Muscle of arm (tissue), 12 donors: Measurements from ENCODE around the gene ATP11C. TPM values are rescaled to one million over a fixed set of nuclear protein-coding genes. Genes with fewer than 3 reads are reported as not detected.
"Not testable (repeated sequence)": the region's sequence is repeated elsewhere in the genome, so short reads cannot be mapped to it uniquely, and the experiment has no call there.

Experiments used
- DNase-seq: peaks from one replicate; pipeline ENCODE4 v3.0.0-alpha.2; 2013
- polyA plus RNA-seq, 12 donors: library from polyadenylated mRNA; unstranded; fragments of 120-200 nt; gene quantifications; one replicate each; pipeline ENCODE4 v1.2.1, GENCODE V29; 2013; ENCODE audit not compliant: insufficient read length in 12 of 12

ATP11C gene
- polyA plus RNA-seq, 12 donors: 9.8 to 19.8 (median 15.5) TPM; not detected in 1

DNA sequence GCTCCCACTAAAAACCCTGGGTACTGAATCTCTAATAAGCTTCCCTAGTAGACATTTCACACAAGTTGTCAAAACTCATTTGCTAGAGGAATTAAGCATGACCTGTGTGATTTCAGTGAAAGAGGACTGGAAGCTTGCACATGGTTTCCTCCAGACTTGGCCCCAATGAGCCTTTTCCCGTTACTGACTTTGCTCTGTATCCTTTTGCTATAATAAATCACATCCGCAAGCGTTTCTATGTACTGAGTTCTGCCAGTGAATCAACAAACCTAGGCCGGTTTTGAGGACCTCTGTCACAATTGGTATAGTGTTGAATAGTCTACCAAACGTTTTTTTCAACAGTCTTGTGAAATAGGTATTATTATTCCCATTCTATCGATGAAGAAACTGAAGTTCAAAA lies 8.2 kb downstream of the ATP11C start:
- DNase-seq: no peak

DNA sequence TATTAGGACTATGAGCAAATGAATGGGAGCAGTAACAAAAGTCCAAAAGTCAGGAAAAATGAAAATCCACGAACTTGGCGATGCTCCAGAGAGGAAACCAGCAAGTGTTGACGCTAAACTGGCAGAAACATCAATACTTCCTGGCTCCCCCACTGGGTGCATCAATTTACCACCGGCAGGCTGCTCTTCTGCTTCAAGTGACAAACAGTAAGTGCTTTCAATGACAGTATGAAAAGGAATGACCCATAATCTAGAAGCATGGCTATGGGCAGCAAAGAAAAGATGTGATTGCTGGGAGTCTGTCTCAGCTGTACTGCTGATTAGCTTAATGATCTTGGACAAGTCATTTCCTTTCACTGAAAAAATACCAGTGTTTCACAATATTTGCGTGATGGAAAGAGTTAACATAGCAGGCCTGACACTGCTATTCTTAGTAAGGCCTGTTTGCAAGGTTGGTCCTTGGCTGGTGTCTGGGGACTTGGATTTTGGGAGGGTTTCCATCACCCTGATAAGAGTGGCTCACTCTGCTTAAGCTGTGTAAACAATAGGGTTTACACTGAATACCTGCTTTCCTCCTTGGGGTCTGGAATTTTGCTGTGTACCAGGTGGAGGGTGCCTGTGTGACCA lies 8.7 kb downstream of the ATP11C start:
- no peak for DNase-seq

DNA sequence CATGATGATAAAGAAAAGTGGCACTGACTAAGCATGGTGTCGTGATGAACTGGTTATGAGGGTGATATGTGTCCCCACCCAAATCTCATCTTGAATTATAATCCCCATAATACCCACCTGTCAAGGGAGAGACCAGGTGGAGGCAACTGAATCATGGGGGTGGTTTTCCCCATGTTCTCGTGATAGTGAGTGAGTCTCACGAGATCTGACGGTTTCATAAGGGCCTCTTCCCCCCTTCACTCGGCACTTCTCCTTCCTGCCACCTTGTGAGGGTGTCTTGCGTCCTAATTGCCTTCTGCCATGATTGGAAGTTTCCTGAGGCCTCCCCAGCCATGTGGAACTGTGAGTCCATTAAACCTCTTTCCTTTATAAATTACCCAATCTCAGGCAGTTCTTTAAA lies 11.7 kb downstream of the ATP11C start:
- DNase-seq: not testable (repeated sequence)

DNA sequence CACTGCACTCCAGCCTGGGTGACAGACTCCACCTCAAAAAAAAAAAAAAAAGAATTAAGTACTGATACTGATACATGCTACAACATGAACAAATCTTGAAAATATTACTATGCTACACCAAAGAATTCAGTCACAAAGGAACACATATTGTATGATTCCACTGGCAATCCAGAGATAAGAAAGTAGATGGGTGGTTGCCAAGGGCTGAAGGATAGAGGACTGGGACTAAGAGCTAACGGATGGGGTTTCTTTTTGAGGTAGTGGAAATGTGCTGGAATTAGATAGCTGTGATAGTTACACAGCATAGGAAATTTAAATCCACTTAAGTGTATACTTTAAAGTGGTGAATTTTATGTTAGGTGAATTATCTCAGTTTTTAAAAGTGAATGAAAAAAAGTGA lies 12.5 kb downstream of the ATP11C start:
- DNase-seq: no peak

DNA sequence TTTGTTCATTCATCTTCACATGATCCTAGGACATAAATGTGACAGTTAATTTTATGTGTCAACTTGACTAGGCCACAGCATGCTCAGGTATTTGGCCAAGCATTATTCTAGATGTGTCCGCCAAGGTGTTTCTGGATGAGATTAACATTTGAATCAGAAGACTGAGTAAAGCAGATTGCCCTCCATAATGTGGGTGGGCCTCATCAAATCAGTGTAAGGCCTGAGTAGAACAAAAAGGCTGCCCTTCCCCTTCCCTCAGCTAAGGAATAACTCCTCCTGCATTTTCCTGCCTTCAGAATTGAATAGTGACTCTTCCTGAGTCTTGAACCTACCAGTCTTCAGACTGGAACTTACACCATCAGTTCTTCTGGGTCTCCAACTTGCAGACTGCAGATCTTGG lies 18.4 kb downstream of the ATP11C start:
- DNase-seq: no peak

DNA sequence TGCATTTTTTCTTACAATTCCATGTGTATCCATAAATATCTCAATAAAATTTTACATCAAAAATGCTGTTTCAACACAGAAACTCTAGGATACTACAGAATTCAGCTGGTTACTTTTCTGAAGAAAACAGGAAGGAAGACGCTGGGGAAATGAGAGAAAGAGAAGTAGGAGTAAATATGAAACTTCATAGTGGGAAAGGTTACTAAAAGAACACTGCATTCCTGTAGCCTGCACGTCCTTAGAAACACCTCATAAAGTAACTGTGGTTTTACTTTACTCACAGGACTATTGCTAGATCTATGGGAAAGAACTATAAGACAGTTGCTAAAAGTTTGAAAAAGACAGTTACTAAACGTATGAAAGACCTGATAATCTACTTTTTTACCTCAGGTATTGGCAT lies 23.1 kb downstream of the ATP11C start:
- DNase-seq: no peak

DNA sequence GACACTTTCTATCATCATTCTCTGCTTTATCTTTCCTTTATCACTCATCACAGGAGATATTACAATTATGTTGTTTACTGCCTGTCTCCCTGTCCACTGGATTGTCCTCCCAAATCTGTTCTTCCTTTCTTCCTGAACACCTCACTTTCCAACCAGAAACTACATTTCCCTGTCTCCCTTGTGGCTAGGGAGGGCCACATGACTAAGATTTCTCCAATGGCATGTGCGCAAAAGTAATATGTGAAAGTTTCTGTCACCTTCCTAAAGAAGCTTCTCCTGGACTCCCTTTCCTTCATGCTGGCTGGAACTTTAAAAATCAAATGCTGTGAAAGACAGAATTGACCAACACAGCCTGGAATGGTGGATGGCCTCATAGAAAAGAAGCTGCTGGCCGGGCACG lies 25.8 kb downstream of the ATP11C start:
- no peak for DNase-seq

DNA sequence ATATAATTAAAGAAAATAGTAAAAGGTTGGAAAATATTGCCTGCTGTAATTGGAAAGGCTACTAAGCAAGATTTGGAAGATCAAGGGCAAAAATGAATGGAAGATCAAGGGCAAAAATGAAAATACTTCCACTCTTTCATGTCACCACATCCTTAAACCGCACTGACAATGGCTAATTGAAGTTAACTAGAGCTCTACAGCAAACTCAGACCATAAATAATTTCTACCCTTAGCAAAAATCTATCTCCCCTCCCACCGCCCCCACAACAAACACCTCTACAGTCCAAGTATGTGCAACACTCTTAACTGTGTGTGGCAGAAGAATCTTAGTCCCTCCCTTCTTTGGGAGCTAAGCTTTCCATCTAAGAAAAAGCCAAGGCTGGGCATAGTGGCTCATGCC lies 27.1 kb downstream of the ATP11C start:
- no peak for DNase-seq

DNA sequence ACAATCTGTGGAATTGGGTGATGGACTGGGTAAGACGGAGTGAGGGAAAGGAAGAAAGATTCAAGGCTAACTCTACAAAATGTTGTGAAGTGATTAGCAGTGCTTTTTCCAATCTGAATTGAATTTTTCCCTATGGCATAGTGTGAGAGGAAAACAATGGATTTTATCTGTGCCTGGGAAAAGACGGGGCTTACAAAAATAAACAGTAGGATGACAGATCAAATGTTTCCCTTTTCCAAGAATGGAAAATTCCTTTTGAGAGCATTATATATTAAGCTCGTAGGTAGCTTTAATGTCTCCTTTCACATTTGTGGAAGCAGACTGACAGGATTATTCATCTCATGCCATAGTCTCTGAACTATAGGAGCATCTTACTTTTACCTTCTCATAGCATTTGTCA lies 27.8 kb downstream of the ATP11C start:
- DNase-seq: no peak

DNA sequence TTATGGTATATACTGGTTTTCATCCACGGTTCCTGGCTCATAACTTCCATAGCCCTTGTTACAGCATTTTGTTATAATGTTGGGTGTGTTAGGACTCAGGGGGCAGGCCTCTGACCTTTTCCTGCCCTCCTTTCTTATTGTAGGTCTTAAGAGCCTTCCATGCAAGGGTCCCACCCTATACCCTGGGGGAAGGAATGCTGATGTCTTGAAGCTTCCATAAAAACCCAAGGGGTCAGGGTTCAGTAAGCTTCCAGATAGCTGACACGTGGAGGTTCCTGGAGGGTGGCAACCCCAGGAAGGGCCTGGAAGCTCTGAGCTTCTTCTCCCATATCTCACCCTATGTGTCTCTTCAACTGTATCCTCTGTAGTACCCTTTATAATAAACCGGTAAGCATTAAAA lies 29.6 kb downstream of the ATP11C start:
- DNase-seq: no peak

DNA sequence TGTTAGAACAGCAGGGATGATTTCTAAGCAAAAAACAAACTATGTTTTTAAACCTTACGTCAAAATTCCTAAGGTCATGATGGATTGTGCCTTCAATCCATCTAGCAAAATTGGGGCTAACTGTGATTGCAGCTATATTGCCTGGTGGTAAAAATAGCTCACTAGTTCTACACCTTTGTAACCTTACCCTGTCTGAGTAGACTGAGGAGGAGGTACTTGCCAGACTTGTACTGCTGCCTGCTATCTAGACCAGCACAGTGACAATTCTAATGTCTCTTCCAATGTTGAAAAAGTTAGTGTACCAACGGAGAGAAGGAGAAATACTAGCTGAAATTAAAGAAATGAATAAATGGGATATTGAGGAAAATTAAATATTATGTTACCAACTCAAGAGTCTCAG lies 30.3 kb downstream of the ATP11C start:
- DNase-seq: no peak

DNA sequence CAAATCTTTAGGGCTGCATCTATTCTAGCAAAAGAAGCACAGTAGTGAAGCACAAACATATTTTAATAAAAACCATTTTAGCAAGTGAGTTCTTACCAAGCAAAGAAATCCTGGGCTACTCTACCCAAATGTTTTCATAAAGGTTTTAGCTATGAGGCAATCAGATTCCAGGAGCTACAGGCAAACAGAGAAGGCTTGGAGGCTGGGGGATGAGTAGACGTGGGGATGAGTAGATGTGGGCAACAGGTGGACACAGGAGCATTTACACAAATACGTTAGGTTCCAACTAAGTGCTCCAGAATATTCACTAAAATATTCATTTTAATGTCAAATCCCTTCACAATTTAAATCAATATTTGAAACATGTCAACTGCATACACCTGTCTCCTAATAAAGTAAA lies 34.5 kb downstream of the ATP11C start:
- no peak for DNase-seq

DNA sequence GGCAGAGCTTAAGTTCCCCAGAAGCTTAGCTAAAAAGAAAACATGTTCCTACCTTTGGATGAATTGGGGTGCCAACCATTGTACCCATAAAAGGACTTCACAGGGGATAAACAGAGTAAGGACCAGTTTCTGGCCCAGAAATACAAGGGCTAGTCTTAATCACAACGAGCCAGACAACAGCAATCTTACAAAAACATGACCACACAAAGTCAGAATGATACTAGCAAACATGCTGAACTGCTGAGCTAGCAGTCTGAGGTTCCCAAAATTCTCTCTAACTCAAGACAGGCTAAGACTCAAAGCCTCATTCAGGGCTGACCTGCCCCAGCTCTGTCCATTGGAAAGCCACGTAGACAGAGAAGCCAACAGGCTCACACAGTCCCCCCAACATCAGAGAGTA lies 40.3 kb downstream of the ATP11C start:
- DNase-seq: no peak

DNA sequence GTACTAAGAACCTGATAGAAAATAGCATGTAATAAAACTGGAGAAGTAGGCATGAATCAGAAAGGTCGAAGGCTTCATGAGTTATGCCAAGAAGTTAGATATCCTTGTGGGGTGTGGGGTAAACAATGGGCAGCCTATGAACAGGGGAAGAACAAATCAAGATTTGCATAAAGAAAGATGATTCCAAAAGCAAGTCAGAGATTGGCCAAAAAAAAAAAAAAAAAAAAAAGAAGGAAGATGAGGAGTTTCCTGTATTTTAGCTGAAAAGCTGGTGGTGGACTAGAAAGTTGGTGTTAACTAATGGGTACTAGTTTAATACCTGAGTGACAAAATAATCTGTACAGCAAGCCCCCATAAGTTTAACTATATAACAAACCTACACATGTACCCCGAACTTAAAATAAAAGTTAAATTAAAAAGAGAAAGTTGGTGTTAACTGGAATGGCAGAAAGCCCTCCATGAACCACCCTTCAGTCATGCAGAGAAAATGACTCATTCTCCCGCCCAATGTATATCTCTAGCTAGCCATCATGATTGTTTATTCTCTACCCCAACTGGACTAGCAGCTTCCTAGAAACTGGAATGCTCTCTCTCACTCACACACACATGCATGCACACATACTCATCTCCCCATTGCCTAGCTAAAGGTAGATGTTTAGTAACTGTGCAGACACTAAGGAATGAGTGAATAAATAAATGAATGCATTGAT lies 41.7 kb downstream of the ATP11C start:
- DNase-seq: no peak

DNA sequence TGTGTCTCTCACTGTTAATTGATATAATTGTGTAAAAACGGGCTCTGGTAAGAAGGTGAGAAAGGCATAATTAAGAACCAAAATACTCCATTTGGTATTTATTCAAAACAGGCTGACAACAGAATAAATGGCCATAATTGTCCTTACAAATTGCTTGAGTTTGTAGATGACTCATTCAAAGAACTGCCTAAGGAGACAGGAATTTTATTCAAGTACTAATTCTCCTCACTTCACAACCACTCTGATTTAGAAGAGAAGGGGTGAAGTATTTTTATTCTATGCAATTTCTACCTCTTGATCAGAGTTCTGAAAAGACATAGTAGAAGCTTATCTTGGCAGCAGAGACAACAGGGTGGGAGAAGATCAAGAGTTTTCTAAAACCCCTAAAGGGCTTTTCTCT lies 43.1 kb downstream of the ATP11C start:
- DNase-seq: no peak

DNA sequence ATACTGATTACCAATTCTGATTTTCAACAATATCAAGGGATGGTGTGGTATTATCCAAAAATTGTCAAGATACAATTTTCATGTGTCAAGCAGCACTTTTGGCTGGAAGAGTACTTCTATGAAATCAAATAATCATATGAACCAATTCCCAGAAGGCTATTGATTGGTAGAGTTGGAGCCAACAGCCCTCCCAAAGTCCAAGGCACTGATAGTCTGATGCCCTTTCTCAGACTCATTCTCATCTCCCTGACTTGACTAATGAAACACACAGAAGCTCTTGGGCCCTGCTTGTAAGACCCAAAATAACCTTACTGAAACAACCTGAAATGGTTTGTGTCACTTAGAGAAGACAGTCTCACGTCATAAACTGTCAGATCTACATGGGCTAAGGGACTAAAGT lies 48.9 kb downstream of the ATP11C start:
- DNase-seq: no peak

DNA sequence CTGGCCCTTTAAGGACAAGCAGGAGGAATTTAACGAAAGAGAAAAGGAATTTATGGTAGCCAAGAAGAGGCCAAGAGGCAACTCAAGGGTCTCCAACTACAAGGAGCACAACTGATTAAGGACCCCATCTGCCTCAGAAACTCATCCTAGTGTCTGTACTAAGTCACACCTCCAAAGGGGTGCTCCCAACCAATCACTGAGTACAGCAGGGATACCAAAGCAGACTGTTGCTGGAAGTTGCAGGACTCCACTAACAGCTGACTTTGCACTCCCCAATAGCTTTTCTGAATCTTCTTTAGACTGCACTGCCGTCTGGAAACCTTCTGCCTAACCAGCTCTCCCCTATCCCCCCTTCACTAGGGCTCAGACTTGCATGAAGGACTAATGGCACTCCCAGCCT lies 50.6 kb downstream of the ATP11C start:
- DNase-seq: no peak

DNA sequence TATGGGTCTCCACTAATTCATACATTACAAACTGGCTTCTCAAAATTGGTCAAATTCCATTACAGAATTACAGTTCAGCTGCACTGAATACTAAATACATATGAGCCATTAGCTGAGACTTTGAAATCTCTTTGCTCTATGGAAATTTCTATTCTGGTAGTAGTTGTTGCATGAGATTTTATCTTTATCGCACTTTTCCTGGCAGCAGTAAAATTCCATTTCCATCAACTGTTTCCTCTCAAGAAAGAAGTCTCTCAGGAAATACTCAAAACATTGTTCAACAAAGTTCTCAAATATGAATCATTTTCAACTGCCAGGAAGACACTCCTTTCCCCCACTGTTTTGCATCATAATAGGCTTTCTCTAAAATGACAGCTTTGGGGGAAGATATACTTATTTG lies 51.3 kb downstream of the ATP11C start:
- peak; percentile 7 for DNase-seq

DNA sequence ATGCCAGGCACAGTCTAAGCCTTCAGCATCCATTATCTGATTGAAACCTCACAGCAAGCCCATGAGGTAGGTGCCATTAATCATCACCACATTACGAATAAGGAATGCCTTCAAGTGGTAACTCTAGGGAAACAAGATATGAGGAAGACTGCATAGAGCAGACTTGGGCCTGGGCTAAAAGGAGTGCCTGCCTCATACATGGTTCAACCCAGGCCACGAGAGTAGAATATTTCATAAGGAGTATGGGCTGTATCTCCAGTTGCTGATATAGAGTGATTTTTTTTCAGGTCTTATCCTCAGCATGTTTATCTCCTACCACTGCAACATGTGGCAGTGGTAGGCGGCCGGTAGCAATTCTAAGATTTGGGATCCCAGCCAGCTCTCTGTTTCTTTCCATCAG lies 51.7 kb downstream of the ATP11C start:
- DNase-seq: no peak

DNA sequence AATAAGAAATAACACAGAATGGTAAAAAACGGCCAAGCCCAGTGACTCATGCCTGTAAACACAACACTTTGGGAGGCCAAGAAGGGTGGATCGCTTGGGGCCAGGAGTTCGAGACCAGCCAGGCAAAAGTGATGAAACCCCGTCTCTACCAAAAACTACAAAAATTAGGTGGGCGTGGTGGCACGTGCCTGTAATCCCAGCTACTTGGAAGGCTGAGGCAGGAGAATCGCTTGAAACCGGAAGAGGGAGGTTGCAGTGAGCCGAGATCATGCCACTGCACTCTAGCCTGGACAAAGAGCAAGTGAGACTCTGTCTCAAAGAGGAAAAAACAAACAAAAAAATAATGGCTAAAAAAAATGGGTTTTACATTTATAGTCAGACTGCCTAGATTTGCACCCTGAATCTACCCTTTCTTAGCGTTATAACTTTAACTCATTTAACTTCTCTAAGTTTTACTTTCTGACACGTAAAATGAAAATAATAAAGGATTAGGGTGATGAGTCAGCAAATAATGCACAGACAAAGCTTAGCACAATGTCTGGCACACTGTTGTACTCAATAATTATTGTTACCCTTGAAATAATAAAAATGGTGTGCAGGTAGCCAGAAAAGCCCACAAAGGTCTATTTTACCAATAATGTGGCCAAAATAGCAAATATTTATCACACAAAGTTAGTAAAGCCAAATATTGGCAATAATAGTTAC lies 55.0 kb downstream of the ATP11C start:
- DNase-seq: no peak

DNA sequence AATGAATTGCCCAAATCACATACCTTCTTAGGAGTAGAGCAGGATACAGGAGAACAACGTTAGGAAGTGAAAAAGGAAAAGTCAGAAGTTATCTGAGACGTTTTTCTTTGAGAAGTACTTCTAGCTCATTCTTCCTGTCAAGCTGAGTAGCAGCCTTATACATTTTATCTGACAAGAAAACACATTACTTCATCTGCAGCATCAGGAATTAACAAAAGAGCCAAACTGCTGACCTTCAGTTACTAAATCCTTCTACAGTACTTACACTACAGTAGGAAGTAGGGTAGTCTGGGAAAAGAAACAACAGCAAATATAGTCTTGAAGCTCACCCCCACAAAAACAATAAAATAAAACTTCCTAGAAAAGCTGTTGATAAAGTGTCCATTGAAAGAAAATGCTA lies 57.0 kb downstream of the ATP11C start:
- DNase-seq: no peak

DNA sequence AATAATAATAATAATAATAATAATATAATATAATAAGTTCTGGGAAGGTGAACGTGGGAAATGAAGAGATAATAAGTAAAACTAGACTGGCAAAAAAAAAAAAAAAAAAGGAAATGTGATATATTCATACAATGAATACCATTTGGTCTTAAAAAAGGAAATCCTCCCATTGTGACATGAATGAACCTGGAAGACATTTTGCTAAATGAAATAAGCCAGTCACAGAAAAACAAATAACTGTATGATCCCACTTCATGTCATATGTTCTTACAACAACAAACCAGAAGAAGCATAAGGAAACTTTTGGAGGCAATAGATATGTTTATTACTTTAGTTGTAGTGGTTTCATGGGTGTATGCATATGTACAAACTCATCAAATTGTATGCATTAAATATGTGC lies 63.1 kb downstream of the ATP11C start:
- DNase-seq: no peak

DNA sequence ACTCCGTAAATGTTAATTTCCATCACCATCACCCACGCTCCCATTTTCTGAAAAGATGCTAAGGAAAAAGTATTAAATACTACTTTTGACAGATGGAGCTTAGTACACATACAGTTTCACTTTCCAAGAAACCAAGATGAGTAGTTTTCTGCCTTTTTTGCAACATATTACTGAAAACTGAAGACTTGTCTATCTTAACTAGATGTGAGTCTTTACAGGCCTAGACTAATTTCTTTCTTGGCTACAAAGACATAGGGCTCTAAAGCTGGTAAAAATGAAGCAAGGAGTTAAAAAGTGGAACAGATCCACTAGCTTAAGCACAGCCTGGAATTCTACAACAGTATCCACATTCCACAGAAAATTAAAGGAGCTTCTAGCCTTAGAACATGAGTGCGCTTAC lies 68.2 kb downstream of the ATP11C start:
- DNase-seq: no peak
